GM19351 (cell line): ENCODE results near the gene SUN5.
"Not testable (repeated sequence)": the region's sequence is repeated elsewhere in the genome, so short reads cannot be mapped to it uniquely, and the experiment has no call there.

ENCODE experiments used
- ATAC-seq: cut with Tn5 transposase; IDR thresholded peaks from one replicate; pipeline ENCODE4 v1.9.1; 2021; ENCODE audit warnings: mild to moderate bottlenecking, moderate library complexity; ENCODE audit not compliant: unreplicated experiment

Gene SUN5

DNA sequence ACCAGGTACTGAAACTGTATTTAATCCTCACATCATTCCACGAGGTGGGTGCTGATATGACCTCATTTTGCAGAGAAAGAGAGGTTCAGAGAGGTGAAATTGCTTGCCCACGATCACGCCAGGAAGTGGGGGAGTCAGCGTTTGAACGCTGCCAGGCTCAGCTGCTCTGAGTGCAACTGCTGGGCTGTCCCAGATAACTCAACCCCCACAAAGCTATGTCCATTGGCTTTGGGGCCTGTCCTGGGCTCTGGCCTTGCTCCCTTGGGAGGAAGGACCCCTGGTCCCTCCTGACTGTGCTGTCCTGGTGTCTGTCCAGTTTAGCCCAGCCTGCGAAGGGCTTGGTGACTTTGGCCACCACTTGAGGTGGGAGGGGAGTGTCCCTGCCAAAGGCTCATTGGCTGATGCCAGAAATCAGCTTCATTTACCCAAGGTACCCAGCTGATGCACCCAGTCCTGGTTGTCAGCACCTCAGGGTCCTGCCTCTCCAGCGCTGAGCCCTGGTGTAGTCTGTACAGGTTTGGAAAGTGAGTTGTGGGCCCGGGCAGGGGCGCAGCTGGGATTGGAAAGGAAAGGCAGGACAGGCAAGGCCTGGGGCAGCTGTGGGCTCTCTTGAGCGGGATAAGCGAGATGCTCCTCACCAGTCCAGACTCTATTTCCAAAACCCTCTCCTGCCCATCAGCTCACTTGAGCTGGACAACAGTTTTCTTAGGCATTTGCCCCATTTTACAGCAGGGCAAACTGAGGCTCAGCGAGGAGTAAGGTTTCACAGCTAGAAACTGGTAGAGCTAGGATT, 38.5 kb downstream of the SUN5 start:
- ATAC-seq = no peak

DNA sequence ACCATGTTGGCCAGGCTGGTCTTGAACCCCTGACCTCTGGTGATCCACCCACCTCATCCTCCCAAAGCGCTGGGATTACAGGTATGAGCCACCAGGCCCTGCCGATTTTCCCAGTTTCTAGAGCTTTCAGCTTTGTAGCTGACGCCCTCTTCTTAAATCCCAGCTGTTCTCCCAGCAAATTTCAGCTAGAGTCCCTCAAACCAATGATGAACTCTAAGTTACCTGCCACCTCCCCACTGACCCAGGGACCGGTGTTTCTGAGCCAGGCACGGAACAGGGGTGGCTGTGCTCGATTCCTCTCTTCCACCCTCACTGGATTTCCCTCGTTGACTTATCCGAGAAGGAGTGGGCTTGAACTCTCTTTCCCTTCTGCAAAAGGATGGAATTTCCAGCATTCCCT, 39.1 kb downstream of the SUN5 start:
- no peak for ATAC-seq

DNA sequence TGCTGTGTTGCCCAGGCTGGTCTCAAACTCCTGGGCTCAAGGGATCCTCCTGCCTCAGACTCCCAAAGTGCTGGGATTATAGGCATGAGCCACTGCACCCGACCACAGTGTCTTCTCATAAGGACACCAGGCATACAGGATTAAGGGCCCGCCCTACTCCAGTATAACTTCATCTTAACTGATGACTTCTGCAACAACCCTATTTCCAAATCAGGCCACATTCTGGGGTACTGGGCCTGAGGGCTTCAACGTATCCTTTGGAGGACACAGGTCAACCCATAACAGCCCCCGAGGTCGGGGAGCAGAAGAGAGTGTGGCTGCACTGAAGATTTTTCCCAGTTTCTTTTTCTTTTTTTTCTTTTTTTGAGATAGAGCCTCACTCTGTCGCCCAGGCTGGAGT, 39.7 kb downstream of the SUN5 start:
- no peak for ATAC-seq

DNA sequence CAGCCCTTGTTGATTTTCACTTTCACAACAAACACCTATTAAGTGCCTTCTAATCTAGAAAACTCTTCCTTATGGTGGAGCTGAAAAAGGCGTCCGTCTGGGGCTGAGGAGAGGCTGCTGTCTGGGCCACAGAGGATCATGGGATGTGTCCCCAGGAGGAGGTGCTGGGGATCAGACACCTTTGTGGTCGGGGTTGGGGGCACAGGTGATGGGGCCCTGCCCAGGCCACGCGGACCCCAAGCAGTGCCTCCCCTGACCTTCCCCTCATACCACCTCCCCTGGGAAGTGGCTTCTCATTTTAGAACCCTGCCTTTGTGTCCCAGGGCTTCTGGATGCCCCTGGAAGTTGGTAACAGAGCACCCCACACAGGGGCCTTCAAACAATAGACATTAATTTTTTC, 41.1 kb downstream of the SUN5 start:
- no peak for ATAC-seq

DNA sequence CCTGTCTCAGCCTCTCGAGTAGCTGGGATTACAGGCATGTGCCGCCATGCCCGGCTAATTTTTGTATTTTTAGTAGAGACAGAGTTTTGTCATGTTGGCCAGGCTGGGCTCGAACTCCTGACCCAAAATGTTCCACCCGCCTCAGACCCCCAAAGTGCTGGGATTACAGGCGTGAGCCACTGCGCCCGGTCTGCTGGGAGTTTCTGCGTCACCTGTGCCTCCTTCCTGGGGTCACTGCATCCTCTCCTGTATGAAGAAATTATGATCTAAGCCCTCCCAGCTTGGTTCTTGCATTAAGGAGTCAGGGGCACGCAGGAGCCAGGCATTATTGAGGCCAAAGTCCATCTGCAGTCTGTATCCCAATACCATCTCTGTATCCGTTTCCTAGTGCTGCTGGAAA, 41.6 kb downstream of the SUN5 start:
- ATAC-seq = not testable (repeated sequence)

DNA sequence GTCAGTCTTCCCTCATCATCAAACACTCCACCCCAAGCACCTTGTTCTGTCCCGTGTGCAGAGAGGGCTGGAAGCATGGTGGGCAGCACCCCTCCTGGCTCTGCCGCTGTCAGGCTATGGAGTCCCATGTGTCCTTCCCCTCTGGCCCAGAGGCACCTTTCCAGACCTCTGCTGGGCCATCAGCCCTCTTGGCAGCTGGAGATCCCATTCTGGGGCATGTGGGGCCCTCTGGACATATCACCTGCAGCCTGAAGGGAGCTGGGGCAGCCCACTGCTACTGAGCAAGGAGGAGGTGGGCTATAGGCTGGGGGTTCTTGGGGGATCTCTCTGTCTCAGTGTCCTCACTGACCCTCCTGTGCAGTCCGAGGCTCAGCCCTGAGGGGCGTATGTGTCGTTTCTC, 42.2 kb downstream of the SUN5 start:
- no peak for ATAC-seq

DNA sequence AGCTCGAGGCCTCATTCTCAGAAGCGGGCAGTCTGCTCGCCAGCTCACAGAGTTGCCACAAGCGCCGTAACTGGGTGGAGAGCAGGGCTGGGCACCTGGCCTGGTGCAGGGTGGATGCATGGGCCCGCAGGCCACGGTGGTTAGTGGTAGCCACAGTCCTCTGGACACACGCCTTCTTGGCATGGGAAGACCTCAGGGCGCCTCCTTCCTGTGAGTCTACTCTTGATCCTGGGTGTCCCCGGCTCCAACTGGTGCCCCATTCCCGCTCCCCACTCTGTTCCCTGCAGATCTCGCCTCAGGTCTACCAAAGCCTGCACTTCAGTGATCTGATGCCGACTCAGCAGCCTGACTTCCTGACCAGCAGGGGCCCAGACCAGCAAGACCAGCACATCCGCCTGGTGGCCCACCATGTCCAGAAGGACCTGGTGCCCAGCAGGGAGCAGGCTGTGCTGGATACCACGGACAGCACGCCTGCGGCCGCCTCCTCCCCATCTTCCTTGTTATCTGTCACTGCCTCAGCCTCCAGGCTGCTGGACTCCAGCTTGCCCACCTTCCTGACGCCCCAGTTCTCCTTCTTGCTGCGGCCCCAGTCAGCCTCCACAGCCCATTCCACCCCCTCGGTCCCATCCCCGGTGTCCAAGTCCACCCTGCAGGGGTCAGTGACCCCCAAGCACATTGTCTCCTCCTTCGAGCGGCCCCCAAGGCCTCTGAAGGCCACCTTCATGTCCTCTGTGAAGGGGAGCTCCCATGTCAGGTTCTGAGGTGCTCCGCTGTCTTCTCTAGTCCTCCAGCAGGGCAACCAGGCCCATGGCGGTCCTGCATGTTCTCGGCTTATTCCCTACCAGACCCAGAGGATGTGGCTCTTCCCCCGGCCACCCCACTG, 43.1 kb downstream of the SUN5 start:
- no peak for ATAC-seq

DNA sequence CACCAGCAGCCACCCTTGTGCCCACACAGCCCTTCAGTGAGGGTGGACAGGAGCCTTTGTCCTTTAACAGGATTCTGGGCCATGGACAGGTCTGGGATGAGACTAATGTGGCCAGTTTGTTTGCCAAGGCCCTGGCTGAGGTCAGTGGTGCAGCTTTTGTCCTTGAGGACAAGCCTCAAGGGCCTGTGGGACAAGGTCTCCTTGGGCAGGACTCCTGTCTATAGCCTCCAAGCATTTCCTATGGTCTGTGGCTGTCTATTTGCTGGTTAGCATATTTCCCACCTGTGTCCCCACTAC, 44.1 kb downstream of the SUN5 start:
- no peak for ATAC-seq

DNA sequence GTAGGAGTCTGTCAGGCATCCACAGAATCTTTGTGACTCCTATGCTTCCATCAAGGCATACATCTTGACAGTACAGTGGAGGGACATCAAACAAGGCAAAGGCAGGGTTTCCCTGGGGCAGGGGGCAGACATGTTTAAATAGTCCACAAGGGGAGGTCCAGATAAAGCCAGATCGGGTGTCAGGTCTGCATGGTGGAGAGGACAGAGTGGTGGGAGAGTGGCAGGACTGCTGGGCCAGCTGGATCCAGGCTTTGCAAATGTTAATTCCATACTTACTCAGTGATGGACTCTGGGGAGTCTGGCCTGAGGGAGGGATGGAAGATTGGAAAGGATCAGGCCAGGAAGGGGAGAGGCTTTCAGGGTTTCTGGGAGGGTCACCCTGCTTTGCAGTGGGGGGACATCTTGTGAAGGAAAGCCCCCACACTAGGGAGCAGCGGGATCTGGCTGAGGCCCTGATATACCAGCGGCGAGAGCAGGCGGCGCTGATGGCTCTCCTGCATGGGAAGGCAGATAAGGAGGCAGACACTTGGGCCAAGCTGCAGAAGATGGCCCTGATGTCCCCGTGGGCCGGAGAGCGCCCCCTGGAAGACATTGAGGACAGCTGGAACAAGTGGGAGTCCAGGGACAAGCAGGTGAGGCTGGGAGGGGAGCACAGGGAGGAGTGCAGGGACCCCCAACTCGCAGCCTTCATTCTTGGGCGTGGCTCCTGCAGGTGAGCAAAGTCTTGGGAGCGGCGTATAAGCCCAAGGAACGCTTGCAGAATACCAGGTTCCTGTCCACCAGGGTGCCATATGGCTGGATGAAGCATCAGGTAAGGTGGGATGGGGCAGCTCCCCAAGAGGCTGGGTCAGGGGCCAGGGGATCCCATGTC, 44.6 kb downstream of the SUN5 start:
- no peak for ATAC-seq

DNA sequence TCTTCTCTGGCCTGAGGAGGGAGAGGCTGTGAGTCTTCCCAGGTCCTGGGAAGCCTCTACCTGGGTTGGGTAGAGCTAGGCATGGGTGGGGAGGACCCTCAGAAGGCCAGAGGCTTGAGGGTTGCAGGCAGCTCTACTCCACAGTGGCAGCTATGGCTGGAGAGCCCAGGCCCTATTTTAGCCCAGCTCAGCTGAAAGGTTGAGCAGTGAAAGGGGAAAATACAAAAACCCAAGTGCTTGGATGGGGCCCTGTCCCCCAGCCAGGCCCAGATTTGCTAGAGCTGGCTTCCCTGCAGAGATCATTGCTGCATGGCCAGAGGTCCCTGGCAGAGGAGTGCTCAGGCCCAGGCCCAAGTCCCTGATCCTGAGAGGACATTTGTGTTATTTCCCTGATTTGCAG, 45.7 kb downstream of the SUN5 start:
- no peak for ATAC-seq

DNA sequence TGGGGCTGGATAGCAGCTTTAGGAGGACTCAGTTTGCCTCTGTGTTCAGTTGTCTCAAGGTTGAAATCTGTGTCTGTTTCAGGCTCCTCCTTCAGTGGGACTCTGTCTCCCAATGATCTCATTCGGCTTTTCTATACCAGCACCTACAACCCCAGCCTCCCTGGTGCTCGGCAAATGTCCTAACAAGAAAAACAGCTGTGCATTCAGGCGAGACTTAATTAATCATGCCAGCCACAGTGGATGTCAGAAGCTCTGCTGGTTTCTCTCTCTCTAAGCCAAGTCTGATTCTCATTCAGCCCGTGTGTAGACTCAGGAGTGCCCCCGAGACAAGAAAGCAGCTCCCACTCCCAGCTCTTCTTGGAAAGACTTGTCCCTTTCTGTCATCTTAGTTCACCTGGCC, 46.8 kb downstream of the SUN5 start:
- ATAC-seq = no peak

DNA sequence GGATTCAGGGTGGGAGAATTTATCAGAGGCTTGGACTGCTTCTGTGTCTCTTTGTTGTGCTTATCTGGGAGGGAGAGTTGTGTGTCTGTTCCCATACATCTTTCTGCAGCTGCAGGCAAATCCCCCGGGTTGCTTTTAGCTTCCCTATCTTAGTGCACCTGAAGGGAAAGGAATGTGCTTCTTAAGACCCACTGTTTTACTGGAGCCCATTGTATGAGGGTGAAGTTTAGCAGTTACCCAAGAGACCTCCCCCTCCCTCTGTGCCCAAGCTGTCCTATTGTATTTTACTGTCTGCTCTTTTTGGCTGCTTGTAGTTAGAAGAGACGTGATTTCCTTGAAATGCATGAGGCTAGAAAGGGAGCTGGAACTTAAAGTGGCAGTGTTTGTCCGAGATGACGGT, 53.7 kb downstream of the SUN5 start:
- ATAC-seq = not testable (repeated sequence)

DNA sequence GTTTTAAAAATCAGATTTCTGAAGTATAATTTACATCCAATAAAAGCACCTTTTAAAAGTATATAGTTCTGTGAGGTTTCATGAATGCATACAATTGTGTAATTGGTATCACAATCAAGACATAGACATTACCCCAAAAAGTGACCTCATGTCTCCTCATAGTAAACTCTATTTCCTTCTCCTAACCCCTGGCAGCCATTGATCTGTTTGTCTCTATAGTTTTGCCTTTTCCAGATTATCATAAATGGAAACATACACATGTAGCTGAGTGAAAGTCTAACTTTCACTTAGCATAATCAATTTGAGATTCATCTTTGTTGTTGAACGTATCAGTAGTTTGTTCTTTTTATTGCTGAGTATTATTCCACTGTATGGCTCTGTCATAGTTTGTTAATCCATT, 57.6 kb downstream of the SUN5 start:
- no peak for ATAC-seq

DNA sequence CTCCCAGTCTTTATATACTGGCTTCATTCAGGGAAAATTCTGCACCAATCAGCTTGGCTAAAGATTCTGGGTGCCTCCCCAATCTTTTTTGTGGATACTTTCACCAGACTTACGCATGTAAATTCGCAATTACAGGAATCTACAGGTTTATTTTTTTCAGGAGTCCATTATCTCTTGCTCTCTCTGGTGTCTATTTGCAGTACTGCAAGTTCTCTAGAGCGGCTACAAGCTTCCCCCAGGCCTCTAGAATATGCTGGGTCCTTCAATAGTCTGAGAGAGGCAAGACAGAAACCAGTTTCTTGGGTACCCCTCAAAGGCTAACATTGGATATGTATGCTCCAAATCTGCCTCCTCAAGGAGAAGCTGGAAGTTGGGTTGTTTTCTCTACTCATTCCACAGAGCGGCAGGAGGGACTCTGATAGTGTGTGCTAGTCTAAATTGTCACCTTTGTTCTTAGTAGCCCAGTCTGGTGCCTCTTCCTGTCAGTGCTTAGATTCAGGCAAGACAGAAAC, 58.5 kb downstream of the SUN5 start:
- ATAC-seq = no peak

DNA sequence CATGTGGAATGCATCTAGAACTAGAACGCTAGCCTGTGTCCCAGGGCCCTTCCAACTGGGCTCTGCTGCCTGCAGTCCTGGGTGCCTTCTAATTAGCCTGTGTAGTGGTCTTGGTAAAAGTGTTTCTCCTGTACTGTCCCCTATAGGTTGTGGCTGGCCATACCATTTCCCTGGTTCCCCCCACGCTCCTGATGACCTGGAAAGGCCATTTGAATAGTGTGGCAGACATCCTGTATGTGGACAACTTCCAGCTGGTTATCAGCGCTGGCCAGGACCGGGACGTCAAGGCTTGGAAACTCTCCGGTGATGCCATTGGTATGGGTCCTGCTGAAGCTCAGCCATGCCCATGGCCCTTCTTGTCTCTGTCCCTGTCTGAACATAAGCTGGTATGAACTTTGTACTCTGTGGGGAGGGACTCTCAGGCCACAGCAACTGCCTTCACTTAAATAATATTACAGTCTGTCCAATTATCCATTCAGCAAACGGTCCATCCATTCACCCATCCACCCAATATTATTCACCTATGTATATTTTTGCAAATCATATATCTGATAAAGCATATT, 60.7 kb downstream of the SUN5 start:
- ATAC-seq = no peak

DNA sequence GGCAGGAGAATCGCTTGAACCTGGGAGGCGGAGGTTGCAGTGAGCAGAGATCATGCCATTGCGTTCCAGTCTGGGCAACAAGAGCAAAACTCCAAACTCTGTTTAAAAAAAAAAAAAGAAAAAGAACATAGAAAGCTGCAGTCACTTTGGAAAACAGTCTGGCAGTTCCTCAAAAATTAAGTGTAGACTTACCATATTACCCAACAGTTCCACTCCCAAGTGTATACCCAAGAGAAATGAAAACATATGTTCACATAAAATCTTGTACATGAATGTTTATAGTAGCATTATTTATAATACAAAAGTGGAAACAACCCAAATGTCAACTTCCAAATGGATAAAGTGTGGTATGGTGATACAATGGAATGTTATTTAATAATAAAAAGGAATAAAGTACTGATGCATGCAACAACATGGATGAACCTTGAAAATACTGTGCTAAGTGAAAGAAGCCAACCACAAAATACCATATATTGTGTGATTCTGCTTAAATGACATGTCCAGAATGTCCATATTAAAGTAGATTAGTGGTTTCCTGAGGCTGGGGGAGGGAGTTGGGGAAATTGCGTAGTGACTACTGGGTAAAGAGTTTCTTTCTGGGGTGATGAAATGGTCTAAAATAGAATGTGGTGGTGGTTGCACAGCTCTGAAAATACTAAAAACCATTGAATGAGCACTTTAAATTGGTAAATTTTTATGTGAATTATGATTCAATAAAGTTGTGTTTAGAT, 62.9 kb downstream of the SUN5 start:
- ATAC-seq = no peak

DNA sequence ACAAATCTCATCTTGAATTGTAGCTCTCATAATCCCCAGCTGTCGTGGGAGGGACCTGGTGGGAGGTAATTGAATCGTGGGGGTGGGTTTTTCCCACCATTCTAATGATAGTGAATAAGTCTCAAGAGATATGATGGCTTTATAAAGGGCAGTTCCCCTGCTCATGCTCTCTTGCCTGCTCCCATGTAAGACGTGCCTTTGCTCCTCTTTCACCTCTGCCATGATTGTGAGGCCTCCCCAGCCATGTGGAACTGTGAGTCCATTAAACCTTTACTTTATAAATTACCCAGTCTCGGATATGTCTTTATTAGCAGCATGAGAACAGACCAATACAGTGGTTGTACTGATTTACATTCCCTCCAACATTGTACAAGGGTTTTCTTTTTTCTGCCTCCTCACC, 69.7 kb downstream of the SUN5 start:
- no peak for ATAC-seq
